Naive B cell (primary cell): ENCODE results near the gene FGF1. TPM values are rescaled to one million over a fixed set of nuclear protein-coding genes. Genes with fewer than 3 reads are reported as not detected.
"Not testable (repeated sequence)": the region's sequence is repeated elsewhere in the genome, so short reads cannot be mapped to it uniquely, and the experiment has no call there.

Source experiments
- ATAC-seq, 2 donors: fragments of 150-1000 bp; cut with Tn5 transposase; 2 replicates each; pipeline ENCODE4 v1.10.0; 2021; ENCODE audit warnings: low read depth in 2 of 2, mild to moderate bottlenecking in 2 of 2, moderate library complexity in 2 of 2
- DNase-seq: peaks from one replicate; pipeline ENCODE4 v3.0.0; 2022
- H3K27ac Mint-ChIP-seq, 6 donors: one replicate each; pipeline ENCODE4 v1.8.0; 2020 to 2022; ENCODE audit warnings: mild to moderate bottlenecking in 6 of 6, mixed read lengths in 6 of 6, moderate library complexity in 5 of 6, inconsistent platforms in 2 of 6
- H3K27me3 Mint-ChIP-seq, 3 donors: one replicate each; pipeline ENCODE4 v1.8.0; 2021 to 2022; ENCODE audit warnings: mixed read lengths in 3 of 3, mild to moderate bottlenecking in 1 of 3
- H3K36me3 Mint-ChIP-seq, 2 donors: one replicate each; pipeline ENCODE4 v1.8.0; 2020 to 2022; ENCODE audit warnings: mixed read lengths in 2 of 2, inconsistent platforms in 1 of 2, mild to moderate bottlenecking in 1 of 2
- H3K4me1 Mint-ChIP-seq, 3 donors: one replicate each; pipeline ENCODE4 v1.8.0; 2020 to 2022; ENCODE audit warnings: mixed read lengths in 3 of 3, inconsistent platforms in 1 of 3, mild to moderate bottlenecking in 1 of 3, moderate library complexity in 1 of 3
- H3K4me3 Mint-ChIP-seq, 8 donors: one replicate each; pipeline ENCODE4 v1.8.0; 2020 to 2022; ENCODE audit warnings: mild to moderate bottlenecking in 8 of 8, mixed read lengths in 8 of 8, moderate library complexity in 8 of 8, inconsistent platforms in 2 of 8
- H3K9me3 Mint-ChIP-seq, 7 donors: one replicate each; pipeline ENCODE4 v1.8.0; 2020 to 2022; ENCODE audit warnings: mixed read lengths in 7 of 7, mild to moderate bottlenecking in 5 of 7, inconsistent platforms in 2 of 7, moderate library complexity in 1 of 7
- polyA plus RNA-seq, 6 donors: library from polyadenylated mRNA; unstranded; fragments of 300-500 nt; fragmentation: Illumina TruSeq; gene quantifications; one replicate each; pipeline ENCODE4 v1.2.3, GENCODE V29; 2021; ENCODE audit warnings: low read depth in 6 of 6

Gene FGF1
- polyA plus RNA-seq, 6 donors from 2014 or later: not detected

DNA sequence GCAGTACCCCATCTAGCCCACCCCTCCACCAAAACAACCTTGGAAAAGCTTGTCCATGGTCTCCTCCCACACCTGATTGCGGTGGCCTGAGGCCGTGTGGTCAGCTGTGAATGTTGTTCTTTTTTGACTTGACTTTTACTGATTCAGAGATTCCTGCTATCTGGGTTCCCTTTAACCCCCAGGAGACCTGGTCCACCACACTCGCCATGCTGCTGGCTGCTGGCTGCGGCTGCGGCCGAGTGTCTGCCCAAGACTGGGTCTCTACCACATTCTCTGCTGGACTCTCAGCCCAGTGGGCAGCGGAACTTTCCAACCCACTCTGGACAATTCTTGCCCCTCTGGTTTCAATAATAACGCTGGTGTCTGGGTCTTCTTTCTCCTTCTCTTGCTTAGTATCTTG lies 28.4 kb downstream of the FGF1 start:
- Mint-ChIP-seq H3K27me3 (peaks cover 33 to 63% (median 60%) of the 10 kb centered on the region in 3 donors), H3K4me1 (no peaks in the 10 kb centered on the region), H3K9me3 (no peaks in the 10 kb centered on the region), H3K27ac (peak overlapping the region in 1 of 6 donors; percentile 82), H3K36me3 (no peaks in the 10 kb centered on the region), H3K4me3 (no peak overlapping the region)
- ATAC-seq: no peak
- DNase-seq: no peak

DNA sequence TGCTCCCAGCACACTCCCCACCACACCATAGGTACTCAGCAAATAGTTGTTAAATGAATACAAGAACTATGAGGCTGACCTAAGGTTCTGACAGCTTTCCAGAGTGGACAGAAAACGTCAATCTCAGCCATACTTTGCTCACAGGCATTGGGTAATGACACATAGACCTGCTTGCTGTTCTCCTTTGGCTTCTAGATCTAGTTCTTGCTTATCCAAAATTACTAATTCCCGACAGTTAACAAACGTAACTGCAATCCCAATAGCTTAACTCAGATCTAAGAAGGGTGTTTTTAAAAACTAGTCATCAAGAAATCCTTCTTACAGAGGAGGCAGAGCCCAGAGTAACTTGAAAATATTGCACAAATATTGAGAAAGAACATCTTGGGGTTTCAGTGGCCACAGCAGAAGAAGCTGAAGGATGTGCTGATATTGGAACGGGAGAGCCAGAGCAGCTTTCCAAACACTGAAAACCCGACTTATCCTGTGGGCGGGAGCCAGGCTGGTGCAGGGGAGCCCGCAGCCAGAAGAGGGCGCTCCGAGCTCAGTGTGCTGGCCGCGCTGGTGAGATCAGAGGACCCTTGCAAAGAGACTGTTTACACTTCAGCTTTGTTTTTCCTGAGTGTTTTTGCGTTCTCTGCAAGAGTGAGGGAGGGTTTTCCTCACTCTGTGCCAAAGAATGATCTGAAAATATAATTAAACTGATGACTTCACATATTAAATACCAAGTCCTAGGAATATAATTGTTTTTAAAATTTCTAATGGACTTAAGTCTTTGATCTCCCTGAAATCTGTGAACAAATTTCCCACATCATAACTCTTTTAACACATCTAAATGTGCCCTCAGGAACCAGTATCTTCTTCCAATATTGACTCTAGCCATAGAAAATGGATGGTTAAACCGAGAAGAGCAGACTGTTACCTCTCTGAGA lies 30.3 kb downstream of the FGF1 start:
- H3K4me3 Mint-ChIP-seq: no peak overlapping the region
- H3K27ac Mint-ChIP-seq: no peak overlapping the region
- H3K4me1 Mint-ChIP-seq: no peaks in the 10 kb centered on the region
- peak; percentile 34 for DNase-seq
- peaks cover 22 to 61% (median 57%) of the 10 kb centered on the region in 3 donors for H3K27me3 Mint-ChIP-seq
- H3K9me3 Mint-ChIP-seq: no peaks in the 10 kb centered on the region
- H3K36me3 Mint-ChIP-seq: no peaks in the 10 kb centered on the region
- peak; percentile 55 to 70 for ATAC-seq

DNA sequence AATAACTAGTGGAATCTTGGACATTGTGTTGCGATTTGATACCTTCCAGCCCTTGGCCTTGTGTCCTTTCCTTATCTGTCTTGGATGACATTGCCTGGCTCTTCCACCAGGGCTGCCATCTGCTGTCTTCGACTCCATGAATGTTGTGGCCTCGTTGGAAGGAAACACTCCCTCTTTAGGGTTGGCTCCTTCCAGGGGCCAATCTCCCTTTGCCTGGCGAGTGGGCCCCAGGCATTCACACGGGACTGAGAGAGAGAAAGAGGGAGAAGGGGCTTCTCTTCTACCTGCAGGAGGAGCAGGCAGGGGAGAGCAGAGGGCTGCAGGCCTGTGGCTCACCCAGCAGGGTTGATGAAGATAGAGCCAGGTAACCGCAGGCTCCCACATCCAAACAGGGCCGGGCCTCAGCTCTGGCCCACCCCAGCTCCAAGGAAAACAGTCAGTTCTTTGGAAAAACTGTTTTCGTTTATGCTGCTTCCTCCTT lies 31.3 kb downstream of the FGF1 start:
- Mint-ChIP-seq H3K4me3 (no peak overlapping the region), H3K27ac (peak overlapping the region in 1 of 6 donors; percentile 49), H3K9me3 (no peaks in the 10 kb centered on the region), H3K36me3 (no peaks in the 10 kb centered on the region), H3K27me3 (peaks cover 26 to 53% (median 47%) of the 10 kb centered on the region in 3 donors), H3K4me1 (no peaks in the 10 kb centered on the region)
- ATAC-seq (no peak), DNase-seq (no peak)

DNA sequence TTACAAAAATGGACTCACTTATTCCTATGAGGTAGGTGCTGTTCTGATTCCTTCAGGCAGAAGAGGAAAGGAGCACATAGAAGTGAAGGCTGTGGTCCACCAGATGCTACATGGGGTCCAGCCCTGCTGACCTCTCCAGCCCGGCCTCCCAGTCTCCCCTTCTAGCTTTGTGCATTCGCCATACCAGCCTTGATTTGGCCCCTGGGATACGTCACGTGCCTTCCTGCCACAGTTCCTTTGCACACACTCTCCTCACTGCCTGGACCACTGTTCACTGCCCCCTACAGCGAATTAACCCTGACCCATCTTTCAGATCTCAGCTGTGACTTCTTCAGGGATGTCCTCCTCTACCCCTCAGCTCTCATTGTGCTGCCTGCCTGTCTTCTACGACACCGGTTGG lies 32.6 kb downstream of the FGF1 start:
- ATAC-seq: no peak
- H3K27ac Mint-ChIP-seq: no peak overlapping the region
- no peaks in the 10 kb centered on the region for H3K4me1 Mint-ChIP-seq
- peaks cover 26 to 51% (median 45%) of the 10 kb centered on the region in 3 donors for H3K27me3 Mint-ChIP-seq
- no peaks in the 10 kb centered on the region for H3K9me3 Mint-ChIP-seq
- no peak for DNase-seq
- no peak overlapping the region for H3K4me3 Mint-ChIP-seq
- H3K36me3 Mint-ChIP-seq: no peaks in the 10 kb centered on the region

DNA sequence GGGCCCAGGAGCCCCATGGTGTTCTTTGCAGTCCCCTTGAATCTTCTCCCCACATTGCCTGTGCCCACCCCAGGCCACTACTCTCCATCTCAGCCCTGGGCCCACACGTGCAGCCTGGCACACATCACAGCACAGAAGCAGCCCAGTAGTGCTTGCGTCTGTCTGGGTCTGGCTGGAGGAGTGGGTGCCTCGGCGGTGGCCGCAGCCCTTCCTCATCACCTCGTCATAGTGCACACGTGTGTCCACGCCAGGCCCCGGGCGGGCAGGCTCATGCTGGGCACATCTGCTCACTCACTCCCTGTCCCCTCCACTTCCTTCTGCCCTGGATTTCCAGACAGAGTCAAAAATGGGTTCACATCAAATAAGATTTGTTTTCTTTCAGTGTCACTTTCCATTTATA lies 33.3 kb downstream of the FGF1 start:
- Mint-ChIP-seq H3K36me3 (no peaks in the 10 kb centered on the region), H3K27ac (no peak overlapping the region), H3K9me3 (no peaks in the 10 kb centered on the region), H3K4me1 (no peaks in the 10 kb centered on the region), H3K4me3 (no peak overlapping the region), H3K27me3 (peaks cover 19 to 43% (median 37%) of the 10 kb centered on the region in 3 donors)
- DNase-seq (no peak), ATAC-seq (no peak)

DNA sequence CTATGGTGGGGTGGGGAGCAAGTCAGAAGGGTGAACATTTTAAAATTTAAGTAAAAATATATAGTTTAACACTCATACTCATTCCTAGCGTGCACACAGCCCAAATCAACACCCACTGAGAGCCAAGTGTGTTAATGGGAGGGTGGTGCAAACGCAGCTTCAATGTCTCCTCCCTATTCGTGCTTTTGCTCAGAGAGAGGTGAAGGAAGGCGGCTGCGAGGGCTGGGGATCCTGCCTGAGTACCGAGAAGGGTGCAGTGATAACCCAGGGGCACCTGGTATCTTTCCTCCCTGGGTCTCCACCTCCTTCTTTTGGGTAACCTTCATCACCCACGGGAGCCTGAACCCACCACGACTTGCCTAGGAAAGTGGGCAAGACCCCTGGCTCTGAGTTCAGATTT lies 35.0 kb downstream of the FGF1 start:
- Mint-ChIP-seq H3K9me3 (no peaks in the 10 kb centered on the region), H3K27ac (no peak overlapping the region), H3K27me3 (peaks cover 18 to 30% (median 30%) of the 10 kb centered on the region in 3 donors), H3K36me3 (no peaks in the 10 kb centered on the region), H3K4me3 (no peak overlapping the region), H3K4me1 (no peaks in the 10 kb centered on the region)
- DNase-seq: no peak
- ATAC-seq: no peak

DNA sequence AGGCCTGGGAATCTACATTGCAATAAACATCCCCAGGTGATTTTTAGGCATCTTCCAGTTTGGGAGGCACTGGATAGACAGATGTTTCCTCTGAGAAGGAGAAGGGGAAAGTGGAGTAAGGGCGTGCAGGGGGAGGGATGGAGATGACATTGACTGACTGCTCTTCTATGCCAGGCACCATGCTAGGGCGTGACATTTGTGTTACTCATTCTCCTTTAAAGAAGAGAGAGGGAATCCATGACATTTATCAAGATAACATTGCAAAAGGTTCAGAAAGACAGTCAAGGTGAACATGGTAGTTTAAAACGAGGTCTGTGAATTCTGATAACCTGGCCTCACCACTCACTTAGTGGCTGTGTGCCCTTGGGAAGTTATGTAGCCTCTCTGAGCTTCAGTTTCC lies 35.8 kb downstream of the FGF1 start:
- no peaks in the 10 kb centered on the region for H3K36me3 Mint-ChIP-seq
- H3K4me1 Mint-ChIP-seq: no peaks in the 10 kb centered on the region
- no peak overlapping the region for H3K27ac Mint-ChIP-seq
- DNase-seq (no peak), ATAC-seq (no peak)
- no peak overlapping the region for H3K4me3 Mint-ChIP-seq
- H3K9me3 Mint-ChIP-seq: no peaks in the 10 kb centered on the region
- peaks cover 9 to 29% (median 27%) of the 10 kb centered on the region in 3 donors for H3K27me3 Mint-ChIP-seq

DNA sequence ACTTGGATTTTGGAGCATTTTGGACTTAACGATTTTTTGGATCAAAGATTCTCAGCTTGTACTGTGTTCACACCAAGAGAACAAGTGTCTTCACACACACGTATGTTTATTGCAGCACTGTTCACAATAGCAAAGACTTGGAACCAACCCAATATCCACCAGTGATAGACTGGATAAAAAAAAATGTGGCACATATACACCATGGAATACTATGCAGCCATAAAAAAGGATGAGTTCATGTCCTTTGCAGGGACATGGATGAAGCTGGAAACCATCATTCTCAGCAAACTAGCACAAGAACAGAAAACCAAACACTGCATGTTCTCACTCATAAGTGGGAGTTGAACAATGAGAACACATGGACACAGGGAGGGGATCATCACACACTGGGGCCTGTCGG lies 37.8 kb downstream of the FGF1 start:
- ATAC-seq, H3K36me3 Mint-ChIP-seq, H3K4me1 Mint-ChIP-seq, H3K4me3 Mint-ChIP-seq, DNase-seq, H3K9me3 Mint-ChIP-seq, H3K27ac Mint-ChIP-seq: not testable (repeated sequence)
- peaks cover 14 to 25% (median 18%) of the 10 kb centered on the region in 3 donors for H3K27me3 Mint-ChIP-seq

DNA sequence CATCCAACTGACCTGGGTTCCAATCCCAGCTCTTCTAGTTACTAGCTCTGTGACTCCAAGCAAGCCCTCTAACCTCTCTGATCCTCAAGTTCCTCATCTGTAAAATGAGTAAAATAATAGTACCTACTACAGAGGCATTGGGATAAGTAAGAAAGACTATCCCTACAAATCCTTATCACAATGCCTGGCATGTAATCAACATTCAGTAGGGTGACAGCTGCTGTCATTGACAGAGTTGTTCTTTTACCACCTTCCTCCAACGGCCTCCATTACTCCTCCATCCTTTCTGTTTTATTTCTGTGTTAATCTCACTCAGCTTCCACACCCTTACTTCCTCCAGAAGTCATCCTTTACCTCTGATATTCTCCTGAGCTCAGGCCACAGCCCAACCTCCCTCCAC lies 40.4 kb downstream of the FGF1 start:
- no peaks in the 10 kb centered on the region for H3K4me1 Mint-ChIP-seq
- DNase-seq: no peak
- H3K9me3 Mint-ChIP-seq: no peaks in the 10 kb centered on the region
- H3K4me3 Mint-ChIP-seq: no peak overlapping the region
- no peaks in the 10 kb centered on the region for H3K36me3 Mint-ChIP-seq
- peaks cover 6 to 23% (median 22%) of the 10 kb centered on the region in 3 donors for H3K27me3 Mint-ChIP-seq
- no peak overlapping the region for H3K27ac Mint-ChIP-seq
- no peak for ATAC-seq

DNA sequence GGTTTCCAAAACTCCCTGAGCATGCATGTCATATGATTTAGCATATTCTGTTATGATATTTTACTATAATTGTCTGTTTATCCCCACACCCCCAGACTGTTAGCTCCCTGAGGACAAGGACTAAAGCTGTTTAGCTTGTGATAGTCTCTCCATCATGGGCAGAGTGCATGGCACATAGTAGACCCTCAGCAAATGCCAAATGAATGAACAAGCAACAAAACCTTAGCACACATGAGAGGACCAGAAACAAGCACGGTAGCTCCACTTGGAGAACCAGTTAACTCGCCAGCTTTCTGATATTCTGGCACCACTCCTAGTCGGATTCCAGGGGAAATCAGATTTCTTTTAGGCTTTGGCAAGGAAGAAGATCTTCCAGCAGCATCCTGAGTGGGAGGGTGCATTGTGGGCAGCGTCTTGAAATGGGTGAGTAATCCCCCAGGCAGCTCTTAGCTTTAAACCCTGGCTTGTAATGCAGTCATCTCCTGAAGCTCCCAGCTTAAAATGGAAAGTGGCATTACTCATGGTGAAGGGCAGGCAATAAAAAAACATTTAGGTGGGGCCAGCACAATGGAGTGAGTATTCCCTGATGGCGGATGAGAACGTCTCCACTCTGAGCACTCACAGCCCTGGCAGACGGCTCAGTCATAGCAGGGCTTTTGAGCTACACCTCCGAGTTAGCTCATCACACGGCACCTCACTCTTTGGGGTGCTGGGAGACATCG lies 41.1 kb downstream of the FGF1 start:
- Mint-ChIP-seq H3K27ac (no peak overlapping the region), H3K4me3 (no peak overlapping the region), H3K27me3 (peaks cover 6 to 28% (median 17%) of the 10 kb centered on the region in 3 donors), H3K4me1 (no peaks in the 10 kb centered on the region), H3K9me3 (no peaks in the 10 kb centered on the region), H3K36me3 (no peaks in the 10 kb centered on the region)
- DNase-seq (no peak), ATAC-seq (no peak)

DNA sequence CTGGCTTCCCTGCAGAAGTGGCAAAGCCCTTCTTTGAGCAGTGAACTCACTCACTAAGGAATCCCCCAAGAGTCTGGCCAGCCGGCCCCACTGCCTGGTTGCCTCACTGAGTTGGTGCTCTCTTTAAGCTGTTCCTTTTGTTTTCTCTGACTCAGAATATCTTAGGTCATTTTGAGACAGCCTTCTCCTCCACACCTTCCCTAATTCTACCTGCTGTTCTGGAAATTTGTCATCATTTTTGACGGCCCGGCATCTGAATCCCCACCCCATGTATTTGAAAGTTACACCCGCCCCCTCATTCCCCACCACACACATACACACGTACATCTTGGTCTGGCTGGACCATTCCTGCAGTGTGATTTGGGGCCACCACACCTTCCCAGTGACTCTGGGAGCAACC lies 41.8 kb downstream of the FGF1 start:
- no peak for ATAC-seq
- H3K36me3 Mint-ChIP-seq: no peaks in the 10 kb centered on the region
- no peaks in the 10 kb centered on the region for H3K4me1 Mint-ChIP-seq

DNA sequence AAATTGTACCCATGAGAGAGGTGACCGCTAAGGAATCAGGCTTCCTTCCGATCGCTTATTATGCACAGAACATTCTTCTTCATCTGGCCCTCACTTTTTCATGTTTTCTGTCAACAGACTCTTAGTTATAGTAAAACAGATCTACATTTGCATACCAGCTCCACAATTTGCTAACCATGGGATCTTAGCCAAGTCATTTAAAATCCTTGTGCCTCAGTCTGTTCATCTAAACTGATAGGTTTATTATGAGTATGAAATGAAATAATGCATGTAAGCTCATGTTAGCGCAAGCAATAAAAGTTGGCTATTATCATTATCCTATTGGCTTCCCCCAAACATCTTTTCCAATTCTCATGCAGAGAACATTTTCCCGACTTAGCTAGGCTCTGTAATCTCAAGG lies 42.3 kb downstream of the FGF1 start:
- H3K4me3 Mint-ChIP-seq: no peak overlapping the region
- no peaks in the 10 kb centered on the region for H3K4me1 Mint-ChIP-seq
- ATAC-seq (no peak), DNase-seq (no peak)
- no peaks in the 10 kb centered on the region for H3K9me3 Mint-ChIP-seq
- no peaks in the 10 kb centered on the region for H3K36me3 Mint-ChIP-seq
- H3K27ac Mint-ChIP-seq: no peak overlapping the region
- peaks cover 13 to 38% (median 17%) of the 10 kb centered on the region in 3 donors for H3K27me3 Mint-ChIP-seq

More for the DNA sequence above, 41.8 kb downstream of the FGF1 start:
- Mint-ChIP-seq H3K27ac (peak overlapping the region in 1 of 6 donors; percentile 15), H3K27me3 (peaks cover 12 to 35% (median 17%) of the 10 kb centered on the region in 3 donors), H3K4me3 (no peak overlapping the region), H3K9me3 (no peaks in the 10 kb centered on the region)
- no peak for DNase-seq

DNA sequence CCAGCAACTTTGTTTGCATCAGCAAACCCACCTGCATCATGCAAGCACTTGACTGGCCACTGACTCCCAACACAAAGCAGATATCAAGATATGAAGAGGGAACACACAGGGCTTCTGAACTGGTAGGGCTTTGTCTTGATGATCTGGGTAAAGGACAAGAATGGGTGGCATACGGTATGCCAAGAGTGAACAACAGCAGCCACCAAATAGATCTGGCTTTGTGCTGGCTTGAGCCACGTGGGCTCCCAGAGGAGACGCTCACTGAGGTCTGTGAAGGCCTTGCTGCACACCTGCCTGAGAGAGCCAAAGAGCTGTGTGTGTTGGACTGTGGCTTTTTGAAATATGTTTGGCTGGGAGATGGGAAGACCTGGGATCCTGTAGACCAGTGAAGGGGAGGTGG lies 43.5 kb downstream of the FGF1 start:
- no peak overlapping the region for H3K27ac Mint-ChIP-seq
- H3K36me3 Mint-ChIP-seq: no peaks in the 10 kb centered on the region
- peaks cover 23 to 47% (median 26%) of the 10 kb centered on the region in 3 donors for H3K27me3 Mint-ChIP-seq
- no peaks in the 10 kb centered on the region for H3K9me3 Mint-ChIP-seq
- DNase-seq: no peak
- H3K4me3 Mint-ChIP-seq: no peak overlapping the region
- ATAC-seq: no peak
- no peaks in the 10 kb centered on the region for H3K4me1 Mint-ChIP-seq

DNA sequence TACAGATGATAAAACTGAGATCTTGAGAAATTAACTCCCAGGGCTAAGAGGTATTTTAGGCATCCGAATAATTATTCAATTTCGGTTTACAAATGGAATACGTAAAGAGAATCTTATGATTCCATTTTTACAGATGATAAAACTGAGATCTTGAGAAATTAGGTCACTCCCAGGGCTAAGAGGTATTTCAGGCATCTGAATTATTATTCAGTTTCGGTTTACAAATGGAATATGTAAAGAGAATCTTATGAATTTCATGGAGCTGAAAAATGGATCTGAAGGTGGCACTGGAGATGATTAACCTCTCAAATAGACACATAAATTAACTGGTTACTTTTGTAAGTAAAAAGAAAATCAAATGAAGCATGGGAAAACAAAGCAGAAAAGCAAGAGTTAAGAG lies 44.2 kb downstream of the FGF1 start:
- Mint-ChIP-seq H3K4me1 (no peaks in the 10 kb centered on the region), H3K27me3 (peaks cover 26 to 50% (median 30%) of the 10 kb centered on the region in 3 donors), H3K4me3 (no peak overlapping the region), H3K36me3 (no peaks in the 10 kb centered on the region), H3K9me3 (no peaks in the 10 kb centered on the region), H3K27ac (no peak overlapping the region)
- no peak for ATAC-seq
- no peak for DNase-seq
